ENCODE results near the gene CTIF.
"Not testable (repeated sequence)": the region's sequence is repeated elsewhere in the genome, so short reads cannot be mapped to it uniquely, and the experiment has no call there.

The CTIF gene

GRCh38 chr18:48538531-48539405 lies at the start of gene CTIF:
Gene CTIF, plus strand, starts transcription at chr18:48539031. Its CDS starts 80,535 bp downstream, at chr18:48619566.
- no peak for DNase-seq

- DNase-seq = no peak
These were observed 48.1 kb upstream of the CTIF start for GRCh38 chr18:48490641-48491293.

- DNase-seq = no peak
These were observed 46.0 kb upstream of the CTIF start for GRCh38 chr18:48492880-48493279.

GRCh38 chr18:48493434-48494230 lies 45.2 kb upstream of the CTIF start:
- no peak for DNase-seq

GRCh38 chr18:48497863-48498262 lies 41.0 kb upstream of the CTIF start:
- no peak for DNase-seq

- DNase-seq = no peak
These were observed 38.3 kb upstream of the CTIF start for GRCh38 chr18:48500517-48500916.

GRCh38 chr18:48502906-48503305 lies 35.9 kb upstream of the CTIF start:
- DNase-seq = no peak

GRCh38 chr18:48504819-48505218 lies 34.0 kb upstream of the CTIF start:
- no peak for DNase-seq

- DNase-seq = not testable (repeated sequence)
These were observed 31.8 kb upstream of the CTIF start for GRCh38 chr18:48506983-48507568.

GRCh38 chr18:48512498-48512897 lies 26.3 kb upstream of the CTIF start:
- not testable (repeated sequence) for DNase-seq

GRCh38 chr18:48514786-48515185 lies 24.0 kb upstream of the CTIF start:
- no peak for DNase-seq

GRCh38 chr18:48517048-48517447 lies 21.8 kb upstream of the CTIF start:
- no peak for DNase-seq

- no peak for DNase-seq
These were observed 19.3 kb upstream of the CTIF start for GRCh38 chr18:48519431-48520100.

GRCh38 chr18:48521723-48522122 lies 17.1 kb upstream of the CTIF start:
- no peak for DNase-seq

GRCh38 chr18:48525671-48526070 lies 13.2 kb upstream of the CTIF start:
- DNase-seq = no peak

- no peak for DNase-seq
These were observed 11.4 kb upstream of the CTIF start for GRCh38 chr18:48527461-48527860.

GRCh38 chr18:48528861-48529260 lies 10.0 kb upstream of the CTIF start:
- no peak for DNase-seq

- DNase-seq = no peak
These were observed 9.0 kb upstream of the CTIF start for GRCh38 chr18:48529796-48530195.

- no peak for DNase-seq
These were observed 8.3 kb upstream of the CTIF start for GRCh38 chr18:48530399-48531081.

- no peak for DNase-seq
These were observed 7.8 kb upstream of the CTIF start for GRCh38 chr18:48531082-48531403.

GRCh38 chr18:48531908-48532307 lies 6.9 kb upstream of the CTIF start:
- no peak for DNase-seq

All from cortex of kidney (tissue), 1 donor.